HG02642 (cell line): ENCODE measurements around the gene ZNF649.

Experiments
- ATAC-seq: cut with Tn5 transposase; IDR thresholded peaks from one replicate; pipeline ENCODE4 v1.9.1; 2021; ENCODE audit warnings: mild to moderate bottlenecking; ENCODE audit not compliant: unreplicated experiment, poor library complexity

The ZNF649 gene

DNA sequence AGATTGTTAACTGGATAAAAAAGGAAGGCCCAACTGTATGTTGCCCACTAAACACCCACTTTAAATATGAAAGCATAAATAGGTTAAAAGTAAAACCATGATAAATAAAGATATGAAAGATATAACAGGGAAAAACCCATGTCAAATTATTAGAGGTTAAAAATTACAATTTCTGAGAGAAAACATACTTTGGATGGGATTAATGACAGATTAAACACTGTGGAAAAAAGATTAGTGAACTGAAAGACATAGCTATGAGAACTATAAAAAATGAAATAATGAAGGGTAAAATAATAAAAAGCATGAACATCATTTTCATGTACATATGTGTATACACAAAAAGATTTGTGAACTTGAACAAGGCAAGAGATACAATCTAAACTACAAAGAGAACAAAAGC, 14.9 kb downstream of the ZNF649 start:
- ATAC-seq = no peak

DNA sequence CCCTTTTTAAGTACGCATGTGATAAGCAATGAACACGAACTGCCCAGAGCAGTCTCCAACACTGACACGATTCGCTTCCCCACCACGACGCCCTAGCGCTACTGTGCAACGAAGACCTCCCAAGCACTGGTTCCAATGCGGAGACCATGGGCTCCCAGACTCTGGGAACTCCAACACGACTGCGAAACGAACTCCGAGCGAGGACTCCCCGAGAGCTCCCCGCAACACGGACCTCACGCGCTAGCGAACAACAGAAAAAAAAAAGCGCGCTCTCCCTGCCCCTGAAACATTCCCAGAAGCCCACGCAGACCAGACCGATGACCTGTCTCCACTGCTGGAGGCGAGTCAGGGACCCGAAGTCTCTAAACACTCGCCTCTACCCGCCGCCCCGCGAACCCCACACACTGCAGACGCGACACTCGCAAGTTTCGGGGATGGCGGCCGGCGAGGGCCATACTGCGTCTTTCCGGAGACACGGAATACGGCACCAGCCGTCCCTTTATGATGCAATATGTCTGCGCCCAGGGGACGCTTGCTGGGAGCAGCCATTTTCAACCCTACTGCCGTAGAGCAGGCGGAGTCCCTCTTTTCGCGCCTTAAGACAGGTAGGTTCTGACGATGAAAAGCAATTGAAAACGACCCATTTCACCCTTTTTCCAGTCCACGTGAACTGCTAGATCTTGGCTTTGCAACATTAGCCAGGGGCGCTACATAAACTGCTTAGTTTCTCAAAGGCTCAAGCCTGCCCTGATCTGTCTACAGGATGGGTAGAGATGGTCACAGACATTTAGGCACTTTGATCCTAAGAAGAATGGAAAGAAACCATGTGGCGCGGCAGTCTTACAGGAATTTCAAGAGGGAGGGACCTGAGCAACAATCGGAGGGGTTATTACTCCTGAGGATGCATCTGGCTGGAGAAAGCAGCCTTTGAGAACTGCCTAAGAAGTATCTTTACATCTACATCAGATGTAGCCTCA, 17.0 kb downstream of the ZNF649 start, which contains the start of gene ZNF577:
Gene ZNF577 (minus strand): TSS at position 430 of the 977 bp plus-strand sequence. CDS start 7,569 bp downstream, outside the sequence.
- no peak for ATAC-seq

GRCh38 chr19:51884713-51885112, 20.1 kb downstream of the ZNF649 start:
- no peak for ATAC-seq

GRCh38 chr19:51882518-51882917, 22.3 kb downstream of the ZNF649 start:
- no peak for ATAC-seq

GRCh38 chr19:51873097-51873496, 31.7 kb downstream of the ZNF649 start:
- ATAC-seq = no peak

- no peak for ATAC-seq
Observed at GRCh38 chr19:51861870-51862622, 42.8 kb downstream of the ZNF649 start.
